Forelimb muscle (tissue), 1 donor: ENCODE data around the gene STX1B. TPM values are rescaled to one million over a fixed set of nuclear protein-coding genes. Genes with fewer than 3 reads are reported as not detected.
"Not testable (repeated sequence)": the region's sequence is repeated elsewhere in the genome, so short reads cannot be mapped to it uniquely, and the experiment has no call there.

Source experiments
- DNase-seq: peaks from one replicate; pipeline ENCODE4 v3.0.0-alpha.2; 2013; ENCODE audit warnings: low read depth
- polyA plus RNA-seq: library from polyadenylated mRNA; unstranded; fragments of 120-200 nt; gene quantifications from one replicate; pipeline ENCODE4 v1.2.1, GENCODE V29; 2013; ENCODE audit not compliant: insufficient read length

STX1B gene
- polyA plus RNA-seq, 1 donor = 1.9 TPM

DNA sequence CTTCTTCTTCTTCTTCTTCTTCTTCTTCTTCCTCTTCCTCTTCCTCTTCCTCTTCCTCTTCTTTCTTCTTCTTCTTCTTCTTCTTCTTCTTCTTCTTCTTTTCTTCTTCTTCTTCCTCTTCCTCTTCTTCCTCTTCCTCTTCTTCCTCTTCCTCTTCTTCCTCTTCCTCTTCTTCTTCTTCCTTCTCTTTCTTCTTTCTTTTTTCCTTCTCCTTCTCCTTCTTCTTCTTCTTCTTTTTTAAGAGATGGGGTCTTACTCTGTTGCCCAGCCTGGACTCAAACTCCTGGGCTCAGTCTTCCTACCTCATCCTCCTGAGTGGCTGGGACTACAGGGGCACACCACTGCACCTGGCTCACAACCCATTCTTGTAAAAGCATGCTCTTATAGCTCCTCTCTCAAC is 2.9 kb upstream of the STX1B start:
- DNase-seq = not testable (repeated sequence)

DNA sequence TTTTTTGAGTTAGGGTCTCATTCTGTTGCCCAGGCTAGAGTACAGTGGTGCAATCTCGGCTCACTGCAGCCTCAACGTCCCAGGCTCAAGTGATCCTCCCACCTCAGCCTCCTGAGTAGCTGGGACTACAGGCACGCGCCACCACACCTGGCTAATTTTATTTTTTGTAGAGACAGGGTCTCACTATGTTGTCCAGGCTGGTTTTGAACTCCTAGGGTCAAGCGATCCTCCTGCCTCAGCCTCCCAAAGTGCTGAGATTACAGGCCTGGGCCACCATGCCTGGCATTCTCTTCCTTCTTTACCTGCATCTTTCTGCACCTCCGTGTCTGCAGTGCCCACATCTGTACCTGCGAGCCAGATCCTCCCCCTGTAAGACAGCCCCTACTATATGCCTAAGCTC is 1.4 kb upstream of the STX1B start:
- not testable (repeated sequence) for DNase-seq

- DNase-seq = no peak
These were observed 399 bp downstream of the STX1B start for GRCh38 chr16:31009894-31010584.

- DNase-seq = no peak
These were observed 1.3 kb downstream of the STX1B start for GRCh38 chr16:31009120-31009519.

DNA sequence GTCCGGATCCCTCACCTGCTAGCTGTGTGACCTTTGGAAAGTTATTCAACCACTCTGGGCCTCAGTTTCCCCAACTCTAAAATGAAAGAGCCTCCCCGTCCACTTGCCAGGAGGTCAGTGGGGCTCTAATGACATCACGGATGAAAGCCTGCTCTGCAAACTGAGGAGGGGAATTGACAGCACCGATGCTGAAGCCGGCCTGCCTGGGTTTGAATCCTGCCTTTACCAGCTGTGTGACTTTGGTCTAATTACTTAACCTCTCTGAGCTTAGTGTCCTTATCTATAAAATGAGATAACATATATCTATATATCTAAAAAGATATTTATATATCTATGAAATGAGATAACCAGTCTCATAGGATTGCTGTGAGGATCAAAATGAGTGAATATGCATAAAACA is 1.9 kb downstream of the STX1B start:
- DNase-seq = no peak

GRCh38 chr16:31008149-31008548 is 2.3 kb downstream of the STX1B start:
- DNase-seq = no peak

- no peak for DNase-seq
These were observed 2.8 kb downstream of the STX1B start for GRCh38 chr16:31007684-31008083.

GRCh38 chr16:31006589-31006988 is 3.8 kb downstream of the STX1B start:
- no peak for DNase-seq

- DNase-seq = no peak
These were observed 4.4 kb downstream of the STX1B start for GRCh38 chr16:31006086-31006385.

DNA sequence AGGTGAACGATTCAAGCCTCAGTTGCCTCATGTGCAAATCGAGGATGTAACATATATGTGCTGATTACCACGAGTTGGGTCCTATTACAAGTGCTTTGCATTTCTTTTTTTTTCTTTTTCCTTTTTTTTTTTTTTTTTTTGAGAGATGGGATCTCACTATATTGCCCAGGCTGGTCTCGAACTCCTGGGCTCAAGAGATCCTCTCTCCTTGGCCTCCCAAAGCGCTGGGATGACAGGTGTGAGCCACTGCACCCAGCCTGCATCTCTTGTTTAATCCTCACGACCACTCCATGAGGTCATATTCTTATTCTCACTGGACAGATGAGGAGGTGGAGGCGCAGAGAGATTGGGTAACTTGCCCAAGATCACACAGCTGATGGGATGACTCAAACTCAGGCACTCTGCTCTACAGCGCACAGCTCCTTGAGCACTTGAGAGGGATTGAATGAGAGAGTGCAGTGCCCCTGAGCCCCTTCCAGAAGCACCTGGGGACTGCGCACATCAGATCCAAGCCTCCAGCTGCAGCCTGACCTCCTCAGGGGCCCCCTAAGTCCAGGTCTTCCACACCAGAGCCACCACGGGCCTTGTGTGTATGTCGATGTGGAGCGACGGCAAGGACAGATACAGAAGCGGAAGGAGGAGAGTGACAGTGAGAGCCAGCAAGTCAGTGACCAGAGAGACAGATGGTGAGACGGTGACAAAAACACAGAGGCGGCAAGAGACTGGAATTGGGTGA is 4.9 kb downstream of the STX1B start:
- no peak for DNase-seq

GRCh38 chr16:31004658-31005057 is 5.8 kb downstream of the STX1B start:
- DNase-seq = no peak

- DNase-seq = no peak
These were observed 6.7 kb downstream of the STX1B start for GRCh38 chr16:31003744-31004143.

- DNase-seq = no peak
These were observed 7.5 kb downstream of the STX1B start for GRCh38 chr16:31002862-31003341.

DNA sequence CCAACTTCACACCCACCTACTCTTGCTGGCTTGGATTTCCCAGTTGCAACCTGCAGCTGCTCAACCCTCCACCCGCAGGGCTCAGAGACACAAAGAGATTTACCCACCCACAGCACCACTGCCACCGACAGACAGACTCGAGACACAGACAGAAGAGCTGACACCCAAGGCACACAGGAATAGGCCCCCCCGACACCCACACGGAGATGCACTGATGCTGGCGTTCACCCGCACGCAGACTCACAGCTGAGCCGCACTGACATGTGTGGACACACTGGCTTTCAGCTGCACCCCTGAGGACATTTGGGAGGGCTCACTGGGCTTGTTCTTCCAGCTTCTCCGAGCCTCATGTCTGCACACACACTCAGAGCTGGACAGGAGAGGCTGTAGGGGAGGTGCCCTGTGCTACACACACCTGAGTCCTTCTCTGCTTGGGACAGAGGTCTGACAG is 8.2 kb downstream of the STX1B start:
- DNase-seq = no peak

GRCh38 chr16:31001507-31002249 is 8.8 kb downstream of the STX1B start:
- no peak for DNase-seq

GRCh38 chr16:31000671-31001382 is 9.6 kb downstream of the STX1B start:
- DNase-seq = no peak

DNA sequence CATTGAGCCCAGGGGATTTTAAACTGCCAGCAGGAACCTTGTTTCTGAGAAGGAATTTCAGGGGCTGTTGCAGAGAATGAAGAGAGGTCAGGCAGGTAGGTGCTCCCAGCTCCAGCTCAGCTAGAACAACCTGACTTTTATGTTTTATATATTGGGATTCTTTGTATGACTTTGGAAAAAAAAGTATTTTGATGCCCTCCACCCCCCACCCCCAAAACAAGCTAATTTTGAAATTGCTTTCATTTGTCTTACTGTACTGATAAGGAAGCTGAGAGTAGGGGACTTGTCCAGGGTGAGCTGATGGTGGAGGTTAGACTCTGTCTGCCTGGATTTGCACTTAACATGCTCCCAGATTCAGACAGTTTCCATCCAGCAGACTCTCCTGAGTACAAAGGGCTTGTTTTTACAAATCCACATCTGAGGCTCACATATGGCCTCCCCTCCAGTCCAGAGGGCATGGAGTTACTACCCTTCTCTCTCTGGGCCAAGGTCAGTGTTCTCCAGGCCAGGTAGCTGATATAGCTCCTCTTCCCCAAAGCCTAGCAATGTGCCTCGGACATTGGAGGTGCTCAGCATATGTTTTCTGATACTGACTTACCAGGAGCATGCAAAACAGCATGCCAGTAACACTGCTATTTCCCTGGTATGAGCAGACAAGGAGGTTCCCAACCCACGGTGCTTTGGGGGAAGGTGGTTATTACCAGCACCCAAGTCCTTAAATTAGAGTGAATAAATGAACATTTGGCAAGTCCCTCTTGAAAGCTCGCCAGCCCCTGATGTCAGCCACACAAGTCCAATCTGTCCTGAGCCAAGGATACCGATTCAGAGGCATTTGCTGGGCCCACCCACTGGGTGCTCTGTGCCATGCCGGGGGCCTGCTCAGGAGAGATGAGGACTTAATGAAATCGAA is 11.3 kb downstream of the STX1B start:
- no peak for DNase-seq

- DNase-seq = no peak
These were observed 12.4 kb downstream of the STX1B start for GRCh38 chr16:30997725-30998711.

DNA sequence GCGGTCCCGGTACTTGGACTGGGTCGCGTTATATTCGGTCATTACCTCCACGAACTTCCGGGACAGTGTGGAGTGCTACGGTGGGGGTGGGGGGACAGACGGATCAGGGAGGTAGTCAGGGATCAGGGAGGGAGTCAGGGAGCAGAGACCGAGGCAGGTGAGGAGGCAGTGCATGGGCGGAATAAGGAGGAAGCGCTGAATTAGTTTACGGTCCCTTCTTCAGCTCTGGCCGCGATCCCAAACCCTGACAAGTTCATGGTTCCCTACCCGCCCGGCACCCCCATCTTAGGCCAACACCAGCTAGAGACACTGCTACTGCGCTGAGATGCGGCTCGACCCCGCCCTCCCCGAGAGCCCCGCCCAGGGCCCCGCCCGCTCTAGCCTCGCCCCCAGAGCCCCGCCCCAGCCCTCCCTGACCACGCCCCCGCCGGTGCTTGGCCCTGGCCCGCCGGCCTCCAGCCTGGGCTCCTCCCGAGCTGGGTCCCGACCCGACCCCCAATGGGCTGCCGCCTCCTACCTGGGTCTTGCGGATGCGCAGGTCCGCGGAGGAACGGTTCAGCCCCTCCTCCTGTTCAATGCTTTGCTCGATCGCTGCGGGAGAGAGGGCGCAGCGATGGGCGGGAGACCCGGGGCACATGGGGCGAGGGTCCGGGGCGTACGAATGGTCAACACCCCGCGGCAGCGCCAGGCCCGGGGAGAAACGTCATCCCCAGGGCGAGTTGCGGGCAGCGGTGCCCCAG is 13.3 kb downstream of the STX1B start:
- no peak for DNase-seq
